Ishikawa (cell line): ENCODE results near the gene C1orf56.

ENCODE experiments used
- CEBPB ChIP-seq: IDR thresholded peaks from 2 replicates; pipeline ENCODE4 v1.6.1; 2012
- CREB1 ChIP-seq: IDR thresholded peaks from 2 replicates; pipeline ENCODE4 v1.6.1; 2012; ENCODE audit warnings: low read depth
- EGR1 ChIP-seq: IDR thresholded peaks from 2 replicates; pipeline ENCODE4 v1.6.1; 2012
- EP300 ChIP-seq: IDR thresholded peaks from 2 replicates; pipeline ENCODE4 v1.6.1; 2012; ENCODE audit warnings: borderline replicate concordance
- FOXM1 ChIP-seq: IDR thresholded peaks from 2 replicates; pipeline ENCODE4 v1.6.1; 2012; ENCODE audit warnings: low read depth, borderline replicate concordance
- NFIC ChIP-seq: IDR thresholded peaks from 2 replicates; pipeline ENCODE4 v1.6.1; 2012
- RAD21 ChIP-seq: IDR thresholded peaks from 2 replicates; pipeline ENCODE4 v1.6.1; 2012; ENCODE audit warnings: low read depth
- REST ChIP-seq: IDR thresholded peaks from 2 replicates; pipeline ENCODE4 v1.6.1; 2012; ENCODE audit warnings: low read depth, mild to moderate bottlenecking
- TAF1 ChIP-seq: IDR thresholded peaks from 2 replicates; pipeline ENCODE4 v1.6.1; 2012; ENCODE audit warnings: low read depth, mild to moderate bottlenecking
- TCF12 ChIP-seq: IDR thresholded peaks from 2 replicates; pipeline ENCODE4 v1.6.1; 2012; ENCODE audit warnings: low read depth
- TEAD4 ChIP-seq: IDR thresholded peaks from 2 replicates; pipeline ENCODE4 v1.6.1; 2012
- USF1 ChIP-seq: IDR thresholded peaks from 2 replicates; pipeline ENCODE4 v1.6.1; 2012
- YY1 ChIP-seq: IDR thresholded peaks from 2 replicates; pipeline ENCODE4 v1.6.1; 2012; ENCODE audit warnings: low read depth

C1orf56 gene

DNA sequence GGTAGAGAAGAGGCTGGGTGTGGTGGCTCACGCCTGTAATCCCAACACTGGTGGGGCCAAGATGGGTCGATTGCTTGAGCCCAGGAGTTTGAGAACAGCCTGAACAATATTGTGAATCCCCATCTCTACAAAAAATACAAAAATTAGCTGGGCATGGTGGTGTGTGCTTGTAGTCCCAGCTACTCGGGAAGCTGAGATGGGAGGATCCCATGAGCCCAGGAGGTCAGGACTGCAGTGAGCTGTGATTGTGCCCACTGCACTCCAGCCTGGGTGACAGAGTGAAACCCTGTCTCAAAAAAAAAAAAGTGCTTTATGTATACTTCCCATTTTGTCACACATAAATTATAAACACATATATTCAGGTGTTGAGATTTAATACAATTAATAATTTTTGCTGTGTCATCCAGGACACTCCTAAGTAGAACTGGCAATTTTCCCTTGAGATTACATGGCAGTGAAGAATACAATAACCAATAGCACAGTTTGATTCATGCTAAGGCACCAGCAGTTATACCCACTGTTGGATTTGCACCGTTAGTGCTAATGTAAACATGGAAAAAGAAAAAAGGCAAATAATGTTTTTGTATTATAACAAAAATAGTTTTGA lies 38.5 kb downstream of the C1orf56 start:
- no peak for TF ChIP-seq EP300
- TF ChIP-seq NFIC: no peak
- no peak for TF ChIP-seq TAF1
- no peak for TF ChIP-seq YY1
- no peak for TF ChIP-seq RAD21
- TF ChIP-seq REST: no peak
- no peak for TF ChIP-seq CREB1

- TF ChIP-seq CREB1 (no peak), REST (no peak), FOXM1 (no peak), EGR1 (no peak), RAD21 (no peak), TCF12 (no peak), YY1 (no peak), TEAD4 (no peak), CEBPB (no peak), EP300 (no peak), USF1 (no peak), TAF1 (no peak)
Measured at GRCh38 chr1:151098126-151098525, 50.6 kb downstream of the C1orf56 start.
